Activated CD8-positive, alpha-beta memory T cell treated with anti-CD3 and anti-CD28 coated beads for 36 hours (primary cell): ENCODE data around the gene DENND4A. TPM values are rescaled to one million over a fixed set of nuclear protein-coding genes. Genes with fewer than 3 reads are reported as not detected.
"Not testable (repeated sequence)": the region's sequence is repeated elsewhere in the genome, so short reads cannot be mapped to it uniquely, and the experiment has no call there.

Experiments
- CTCF ChIA-PET: fragments of 350-600 bp; sonication (Branson Sonifier 250); formaldehyde crosslinking; loops from one replicate; lab custom pipeline; 2021; ENCODE audit warnings: antibody characterized with exemption; lab: Charles Lee
- POLR2A ChIA-PET: fragments of 350-600 bp; sonication (Branson Sonifier 250); formaldehyde crosslinking; loops from one replicate; lab custom pipeline; 2021; ENCODE audit warnings: antibody characterized with exemption; lab: Charles Lee
- total RNA-seq, 2 experiments: library from RNA; stranded (reverse); gene quantifications; one replicate each; pipeline ENCODE4 v1.2.3, GENCODE V29; 2021

Gene DENND4A
- total RNA-seq, 2 experiments from 2014 or later, result 48.5 to 51.5 TPM

- CTCF ChIA-PET, result no interaction called here
These were observed 158.3 kb downstream of the DENND4A start for GRCh38 chr15:65633752-65634151.

GRCh38 chr15:65632780-65633375 is 159.2 kb downstream of the DENND4A start:
- CTCF ChIA-PET, result no interaction called here
- POLR2A ChIA-PET, result no interaction called here

More at GRCh38 chr15:65633752-65634151, 158.3 kb downstream of the DENND4A start:
- POLR2A ChIA-PET, result no interaction called here

- ChIA-PET CTCF (interaction anchor here (0.7 to 1.3 kb wide), 2 partner anchors 11 to 25 kb away, joined by 3 read pairs; no protein-coding TSS in a partner anchor), POLR2A (interaction anchor here (1.1 kb wide), 1 partner anchor 237 kb away, joined by 5 read pairs; no protein-coding TSS in a partner anchor)
These were observed 160.6 kb downstream of the DENND4A start for GRCh38 chr15:65631503-65631902.

GRCh38 chr15:65630760-65631159 is 161.3 kb downstream of the DENND4A start:
- POLR2A ChIA-PET, result interaction anchor here (1.1 kb wide), 1 partner anchor 237 kb away, joined by 5 read pairs; no protein-coding TSS in a partner anchor
- CTCF ChIA-PET, result interaction anchor here (0.7 to 1.3 kb wide), 2 partner anchors 12 to 24 kb away, joined by 3 read pairs; no protein-coding TSS in a partner anchor

GRCh38 chr15:65629548-65629947 is 162.5 kb downstream of the DENND4A start:
- POLR2A ChIA-PET, result no interaction called here
- CTCF ChIA-PET, result interaction anchor here (1.1 kb wide), 1 partner anchor 10 kb away, joined by 4 read pairs; no protein-coding TSS in a partner anchor

GRCh38 chr15:65626856-65627255 is 165.2 kb downstream of the DENND4A start:
- CTCF ChIA-PET, result no interaction called here
- POLR2A ChIA-PET, result no interaction called here

- CTCF ChIA-PET, result no interaction called here
- POLR2A ChIA-PET, result no interaction called here
These were observed 169.0 kb downstream of the DENND4A start for GRCh38 chr15:65623103-65623502.

GRCh38 chr15:65621638-65622037 is 170.5 kb downstream of the DENND4A start, which contains the start of gene SLC24A1:
TSS of gene SLC24A1 (plus strand) at chr15:65621938. CDS start at chr15:65624081, 2,143 bp downstream.
- POLR2A ChIA-PET, result interaction anchor here (1.0 kb wide), 1 partner anchor 10 kb away, joined by 3 read pairs; the partner anchor contains the start of gene INTS14
- CTCF ChIA-PET, result interaction anchor here (1.1 kb wide), 1 partner anchor 17 kb away, joined by 3 read pairs; no protein-coding TSS in a partner anchor

GRCh38 chr15:65620833-65621232 is 171.3 kb downstream of the DENND4A start:
- POLR2A ChIA-PET, result no interaction called here
- CTCF ChIA-PET, result interaction anchor here (1.1 kb wide), 1 partner anchor 17 kb away, joined by 3 read pairs; no protein-coding TSS in a partner anchor

GRCh38 chr15:65619626-65620290 is 172.3 kb downstream of the DENND4A start:
- ChIA-PET CTCF (interaction anchor here (0.8 kb wide), 1 partner anchor 10 kb away, joined by 4 read pairs; no protein-coding TSS in a partner anchor), POLR2A (no interaction called here)

GRCh38 chr15:65618560-65619109 is 173.5 kb downstream of the DENND4A start:
- ChIA-PET CTCF (no interaction called here), POLR2A (no interaction called here)

GRCh38 chr15:65615887-65616286 is 176.2 kb downstream of the DENND4A start:
- CTCF ChIA-PET, POLR2A ChIA-PET: not testable (repeated sequence)

GRCh38 chr15:65612949-65613744 is 178.9 kb downstream of the DENND4A start:
- POLR2A ChIA-PET, result no interaction called here
- CTCF ChIA-PET, result no interaction called here

GRCh38 chr15:65612616-65612946 is 179.5 kb downstream of the DENND4A start:
- ChIA-PET CTCF (no interaction called here), POLR2A (interaction anchor here (0.6 kb wide), 1 partner anchor 9 kb away, joined by 3 read pairs; no protein-coding TSS in a partner anchor)

- ChIA-PET POLR2A (interaction anchor here (0.6 to 0.8 kb wide), 2 partner anchors 9 to 257 kb away, joined by 3 to 4 read pairs; partner anchors contain the start of gene RAB11A), CTCF (interaction anchor here (0.6 to 1.6 kb wide), 3 partner anchors 95 to 251 kb away, joined by 3 to 5 read pairs (median 4); no protein-coding TSS in a partner anchor)
These were observed 180.0 kb downstream of the DENND4A start for GRCh38 chr15:65611888-65612615.

- CTCF ChIA-PET, result interaction anchor here (0.6 to 1.6 kb wide), 6 partner anchors 28 to 252 kb away, joined by 3 to 5 read pairs (median 4); no protein-coding TSS in a partner anchor
- POLR2A ChIA-PET, result interaction anchor here (0.6 to 0.8 kb wide), 4 partner anchors 11 to 894 kb away, joined by 3 to 4 read pairs (median 3); partner anchors contain the start of genes HACD3, RAB11A, SLC24A1 and ZWILCH
These were observed 181.0 kb downstream of the DENND4A start, which contains the start of gene INTS14 for GRCh38 chr15:65610871-65611718. TSS of gene INTS14 (minus strand) at chr15:65611131. CDS start at chr15:65607380, 3,751 bp downstream.
